Activated CD4-positive, CD25-positive, alpha-beta regulatory T cell treated with anti-CD3 and anti-CD28 coated beads, Interleukin-2, amount 50 U/mL, for 16 hours (primary cell): ENCODE results near the gene BRAT1.

Experiments used
- DNase-seq: peaks from one replicate; pipeline ENCODE4 v3.0.0-alpha.2; 2020; ENCODE audit warnings: low read depth, low spot score

BRAT1 gene

DNA sequence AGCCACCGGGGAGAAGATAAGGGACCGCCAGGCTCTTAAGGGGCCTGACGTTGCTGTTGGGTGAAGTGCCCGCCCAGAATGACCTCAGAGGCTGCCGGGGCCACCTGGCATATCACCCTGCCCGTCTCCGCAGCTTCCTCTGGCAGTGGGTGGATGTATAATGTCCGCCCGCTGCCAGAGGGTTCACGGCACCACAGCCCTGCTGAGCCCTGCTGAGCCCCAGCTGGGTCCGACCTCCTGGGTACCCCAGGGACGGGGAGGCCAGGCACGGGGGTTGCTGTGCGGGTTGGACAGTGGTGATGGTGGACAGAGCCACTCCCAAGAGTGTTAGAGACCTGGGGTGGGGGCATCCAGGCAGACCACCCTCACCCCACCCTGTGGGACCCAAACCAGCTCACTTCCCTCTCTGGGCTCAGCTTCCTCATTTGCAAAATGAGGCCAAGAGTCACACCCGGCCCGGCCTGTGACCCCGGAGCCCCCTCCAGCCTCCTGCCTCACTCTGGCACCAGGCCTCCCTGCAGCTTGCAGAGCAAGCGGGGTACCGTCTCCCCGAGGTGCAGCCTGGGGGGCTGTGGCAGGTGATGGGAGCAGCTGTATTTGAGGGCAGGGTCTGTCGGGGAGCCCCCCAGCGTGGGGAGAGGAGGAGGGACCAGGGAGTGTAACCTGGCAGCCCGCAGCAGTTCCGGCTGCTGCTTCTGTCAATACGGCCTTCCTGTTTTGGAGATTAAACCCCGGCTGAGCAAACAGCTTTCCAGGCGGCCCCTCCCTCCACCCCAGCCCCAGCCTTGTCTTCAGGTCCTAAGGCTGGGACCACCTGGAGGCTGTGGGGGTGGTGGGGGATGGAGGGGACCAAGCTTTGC is 44.2 kb downstream of the BRAT1 start:
- no peak for DNase-seq

GRCh38 chr7:2510130-2510776 is 45.1 kb downstream of the BRAT1 start:
- DNase-seq, result no peak

DNA sequence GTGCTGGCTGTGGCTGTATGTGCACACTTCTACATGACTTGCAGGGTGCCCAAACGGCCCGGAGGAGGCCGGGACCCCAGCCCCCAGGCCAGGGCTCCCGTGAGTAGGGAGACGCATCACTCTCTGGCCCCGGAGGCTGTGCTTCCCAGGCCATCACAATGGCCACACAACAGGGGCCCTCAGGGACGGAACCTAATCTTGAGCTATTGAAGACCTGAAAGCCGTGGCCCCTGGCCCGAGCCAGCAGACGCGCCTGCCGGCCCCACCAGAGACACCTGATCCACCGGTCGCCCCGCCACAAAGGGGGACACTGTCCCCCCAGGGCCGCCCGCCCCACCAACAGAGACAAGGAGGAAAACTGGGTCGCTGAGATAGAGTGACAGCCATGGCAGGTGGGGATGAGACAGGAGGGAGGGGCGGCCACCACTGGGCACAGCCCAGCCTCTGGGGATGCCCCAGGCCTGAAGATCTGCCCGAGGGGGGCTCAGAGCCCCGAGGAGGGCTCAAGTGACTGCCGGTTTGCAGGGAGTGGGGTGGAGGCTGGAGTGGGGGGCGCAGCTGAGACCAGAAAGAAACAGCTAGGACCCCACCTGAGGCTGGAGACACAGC is 45.9 kb downstream of the BRAT1 start:
- no peak for DNase-seq

DNA sequence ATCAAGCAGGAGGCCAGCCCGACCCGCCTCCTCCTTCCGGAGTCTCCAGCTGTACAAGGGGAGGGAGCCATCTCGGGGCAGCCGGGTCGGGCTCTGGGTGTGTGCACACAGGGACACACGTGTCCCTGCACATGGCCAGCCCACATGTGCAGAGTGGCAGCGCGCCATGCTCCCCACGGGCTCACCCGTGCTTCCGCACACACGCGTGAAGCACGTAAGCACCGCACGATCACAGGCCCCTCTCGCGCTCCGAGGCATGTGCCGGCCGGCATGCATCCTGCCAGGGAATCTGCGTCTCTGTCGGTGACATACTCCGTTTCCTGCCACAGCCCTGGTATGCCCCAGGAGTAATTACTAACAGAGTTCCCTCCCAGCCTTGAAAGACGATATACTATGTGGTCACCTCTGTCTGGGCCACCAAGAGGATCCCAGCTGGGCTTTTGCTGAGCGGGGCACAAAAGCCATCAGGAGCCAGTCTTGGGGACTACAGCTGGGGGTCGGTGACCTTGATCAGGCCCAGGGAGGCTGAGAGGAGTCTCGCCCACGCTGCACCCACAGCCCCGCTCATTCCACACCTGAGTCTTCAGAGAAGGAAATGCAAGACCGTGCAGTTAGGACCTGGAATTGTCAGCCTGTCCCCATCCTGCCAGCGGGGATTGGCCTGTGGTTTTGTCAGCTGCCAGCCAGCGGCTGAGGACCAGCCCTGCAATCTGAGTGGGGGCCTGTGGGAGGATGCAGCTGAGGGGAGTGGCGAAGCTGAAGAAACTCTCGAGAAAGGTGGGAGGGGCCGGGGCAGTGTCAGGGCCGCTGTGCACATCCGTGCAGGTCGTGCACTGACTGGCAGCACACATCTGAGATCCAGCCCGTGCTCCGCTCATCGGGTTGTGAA is 46.8 kb downstream of the BRAT1 start:
- DNase-seq, result peak; percentile 57

DNA sequence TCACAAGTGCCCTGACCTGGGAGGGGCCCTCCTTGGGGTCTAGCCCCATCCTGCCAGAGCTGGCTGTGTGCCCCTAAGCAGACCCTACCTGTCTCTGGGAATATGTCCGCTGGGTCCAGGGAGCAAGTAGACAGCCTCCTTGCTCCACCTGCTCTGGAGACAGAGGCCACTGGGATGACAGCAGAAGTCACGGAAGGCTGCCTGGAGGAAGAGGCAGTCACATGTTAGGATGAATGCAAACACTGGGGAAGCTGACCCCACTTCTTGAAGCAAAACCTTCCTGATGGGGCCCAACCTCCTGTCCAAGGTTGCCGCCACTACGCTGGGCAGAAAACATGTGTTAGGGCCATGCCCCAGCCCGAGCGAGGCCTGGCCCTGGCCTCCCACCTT is 47.4 kb downstream of the BRAT1 start:
- DNase-seq, result no peak

- no peak for DNase-seq
Observed at GRCh38 chr7:2507208-2507916, 48.0 kb downstream of the BRAT1 start.

GRCh38 chr7:2505401-2505800 is 49.9 kb downstream of the BRAT1 start:
- no peak for DNase-seq

- DNase-seq, result no peak
Observed at GRCh38 chr7:2504889-2505375, 50.4 kb downstream of the BRAT1 start.

DNA sequence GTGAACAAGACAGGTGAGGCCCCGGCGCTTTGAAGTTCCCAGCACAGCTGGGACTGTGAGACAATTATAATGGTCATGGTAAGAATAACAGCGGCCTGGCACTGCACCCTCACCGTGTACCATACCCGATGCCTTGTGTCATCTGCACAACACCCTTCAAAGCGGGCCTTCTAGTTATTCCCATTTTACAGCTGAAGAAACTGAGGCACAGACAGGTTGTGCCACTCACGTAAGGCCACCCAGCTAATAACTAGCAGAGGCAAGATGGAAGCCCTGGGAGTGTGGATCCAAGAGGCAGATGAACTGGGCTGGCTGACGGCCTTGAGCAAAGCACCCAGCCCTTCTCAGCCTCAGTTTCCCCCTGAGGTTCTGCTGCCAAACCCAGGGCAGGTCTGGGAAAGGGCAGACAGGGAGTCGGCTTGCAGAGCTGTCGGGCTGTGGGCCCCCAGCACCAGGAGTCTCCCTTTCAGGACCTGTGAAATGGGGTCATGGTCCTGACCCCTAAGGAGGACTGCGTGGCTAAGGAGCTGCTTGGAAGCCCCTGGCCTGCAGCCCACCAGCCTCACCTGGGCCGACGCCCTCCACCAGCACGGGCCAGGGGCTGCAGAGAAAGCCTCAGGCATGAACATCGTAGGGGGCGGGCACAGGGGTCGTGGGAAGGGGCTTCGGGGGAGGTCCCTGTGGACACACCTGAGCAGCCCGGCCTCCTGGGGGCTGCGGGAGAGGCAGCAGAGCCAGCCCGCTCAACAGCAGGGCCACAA is 51.0 kb downstream of the BRAT1 start:
- no peak for DNase-seq

DNA sequence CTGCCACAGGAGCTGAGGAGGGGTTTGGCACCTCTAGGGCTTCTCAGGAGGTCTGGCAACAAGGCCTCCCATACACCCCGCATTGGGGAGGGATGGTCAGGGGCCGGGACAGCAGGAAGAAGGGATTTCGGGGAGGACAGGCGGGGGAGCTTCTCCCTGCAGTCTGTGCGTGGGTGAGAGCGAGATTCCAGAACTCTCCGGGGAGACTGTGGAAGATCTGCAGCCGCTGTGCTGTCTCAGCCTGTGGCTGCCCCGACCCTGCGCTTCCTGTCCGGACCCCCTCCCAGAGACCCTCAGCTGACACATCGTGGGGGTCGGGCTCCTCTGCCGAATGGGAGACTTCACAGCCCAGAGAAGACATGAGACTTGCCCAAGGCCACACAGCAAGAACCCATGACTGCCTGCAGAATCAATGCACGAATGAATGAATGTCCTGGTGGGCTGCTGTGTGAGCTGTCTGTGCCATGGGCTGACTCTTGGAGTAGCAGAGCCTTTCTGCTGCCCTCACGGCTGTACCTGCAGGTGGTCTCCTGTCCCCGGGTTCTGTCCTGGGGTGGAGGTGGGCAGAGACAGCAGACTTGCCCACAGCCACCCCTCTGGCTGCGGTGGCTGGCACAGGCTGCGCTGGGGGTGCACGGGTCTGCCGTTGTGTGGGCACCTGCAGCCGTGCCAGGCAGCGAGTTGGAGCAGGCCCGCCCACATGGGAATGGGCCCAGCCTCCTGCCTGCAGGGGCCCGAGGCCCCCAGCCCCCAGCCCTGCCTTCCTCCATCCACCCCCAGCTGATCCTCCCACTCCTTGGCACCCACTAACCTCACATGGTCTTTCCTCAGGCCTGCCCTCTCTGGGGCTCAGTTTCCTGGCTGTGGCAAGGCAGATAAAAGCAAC is 52.0 kb downstream of the BRAT1 start:
- DNase-seq, result no peak

DNA sequence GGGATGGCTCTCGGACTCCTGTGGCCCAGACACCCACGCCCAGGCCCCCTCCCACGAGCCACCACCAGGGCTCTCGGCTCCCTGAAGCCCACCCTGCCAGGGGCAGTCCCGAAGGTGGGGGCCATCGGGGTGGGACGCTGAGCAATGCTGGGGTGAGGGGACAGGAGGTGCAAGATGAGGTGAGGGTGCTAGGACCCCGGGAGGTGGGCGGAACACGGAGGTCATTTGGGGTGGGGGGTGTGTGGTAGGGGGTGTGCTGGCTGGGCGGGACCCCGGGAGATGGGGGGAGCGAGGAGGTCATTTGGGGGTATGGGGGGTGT is 52.7 kb downstream of the BRAT1 start:
- no peak for DNase-seq

GRCh38 chr7:2501947-2502646 is 53.2 kb downstream of the BRAT1 start:
- no peak for DNase-seq

DNA sequence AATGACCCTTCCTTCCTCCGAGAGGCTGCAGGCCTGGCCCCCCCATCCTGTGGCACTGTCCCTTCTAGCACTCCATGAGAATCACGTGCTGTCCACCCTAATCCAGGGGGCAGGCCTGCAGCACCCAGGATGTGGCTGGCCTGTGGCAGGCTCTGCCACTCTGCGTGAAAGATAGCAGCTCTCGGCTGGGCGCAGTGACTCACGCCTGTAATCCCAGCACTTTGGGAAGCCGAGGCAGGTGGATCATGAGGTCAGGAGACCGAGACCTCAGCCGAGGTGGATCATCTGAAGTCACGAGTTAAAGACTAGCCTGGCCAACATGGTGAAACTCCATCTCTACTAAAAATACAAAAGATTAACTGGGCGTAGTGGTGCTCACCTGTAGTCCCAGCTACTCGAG is 54.6 kb downstream of the BRAT1 start:
- no peak for DNase-seq

DNA sequence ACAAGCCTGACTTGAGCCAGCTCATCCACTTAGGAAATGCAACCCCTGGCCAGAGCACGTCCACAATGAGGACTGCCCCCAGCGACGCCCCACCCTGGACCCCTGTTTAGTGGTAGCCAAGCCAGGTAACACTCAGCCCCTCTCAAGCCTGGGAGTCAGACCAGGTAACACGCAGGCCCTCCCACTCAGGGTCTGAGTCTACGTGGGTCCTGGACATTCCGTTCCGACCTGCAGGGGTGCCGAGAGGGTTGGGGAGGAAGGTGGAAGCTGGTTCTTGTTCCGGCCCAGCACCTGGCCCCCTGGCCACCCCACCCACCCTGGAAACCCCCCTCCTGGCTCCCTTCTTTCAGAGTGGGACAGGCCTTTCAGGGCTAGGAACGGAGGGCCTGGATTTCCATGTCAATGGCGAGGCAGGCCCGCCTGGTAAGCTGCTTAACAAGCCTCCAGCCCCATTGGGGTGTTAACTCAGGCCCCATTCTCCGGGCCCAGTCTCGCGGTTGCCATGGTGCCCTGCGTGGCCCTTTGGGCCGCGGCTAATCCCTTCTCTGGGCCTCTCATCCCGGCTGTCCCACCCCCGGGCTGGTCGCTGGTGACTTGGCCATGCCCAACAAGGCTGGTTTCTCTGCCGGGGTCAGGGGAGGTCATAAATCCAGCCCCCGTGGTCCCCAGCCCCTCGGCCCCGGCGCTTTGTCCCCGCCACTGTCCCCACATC is 55.4 kb downstream of the BRAT1 start:
- DNase-seq, result no peak

DNA sequence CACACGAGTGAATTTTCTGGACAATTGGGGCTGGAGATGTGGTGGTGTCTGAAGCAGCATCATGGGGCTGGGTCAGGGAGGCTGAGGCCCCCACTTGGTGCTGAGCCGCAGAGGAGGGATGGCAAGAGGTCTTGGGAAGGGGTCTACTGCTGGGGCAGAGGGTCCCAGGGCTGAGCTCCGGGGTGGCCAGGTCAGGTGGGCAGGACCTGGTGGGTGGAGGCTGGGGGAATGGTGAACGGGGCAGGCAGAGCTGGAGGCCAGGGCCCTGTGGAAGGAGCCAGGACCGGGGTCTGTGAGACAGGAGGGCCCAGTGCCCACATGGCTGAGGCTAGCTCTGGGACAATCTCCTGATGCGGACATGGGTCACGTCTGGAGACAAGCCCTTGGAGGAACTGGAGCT is 56.1 kb downstream of the BRAT1 start:
- DNase-seq, result no peak

- no peak for DNase-seq
Observed at GRCh38 chr7:2498708-2499107, 56.6 kb downstream of the BRAT1 start.

- no peak for DNase-seq
Observed at GRCh38 chr7:2497500-2498336, 57.6 kb downstream of the BRAT1 start.
